Thyroid gland (tissue), 4 donors: ENCODE results near the gene CLRN3. TPM values are rescaled to one million over a fixed set of nuclear protein-coding genes. Genes with fewer than 3 reads are reported as not detected.

Experiments
- DNase-seq, 2 donors: peaks; one replicate each; pipeline ENCODE4 v3.0.0-alpha.2; 2019
- H3K27ac ChIP-seq, 3 donors: fragments of 200-600 bp; sonication (generic); 1 replicate in 2 of 3; 2 replicates in 1 of 3; pipeline ENCODE4 v1.5.1; 2016 to 2019; ENCODE audit warnings: mild to moderate bottlenecking in 1 of 3, moderate library complexity in 1 of 3
- H3K27me3 ChIP-seq: fragments of 200-600 bp; sonication (generic); one replicate; pipeline ENCODE4 v1.5.1; 2019
- H3K36me3 ChIP-seq, 2 donors: fragments of 200-600 bp; sonication (generic); one replicate each; pipeline ENCODE4 v1.5.1; 2016 to 2019
- H3K4me1 ChIP-seq, 2 donors: fragments of 200-600 bp; sonication (generic); one replicate each; pipeline ENCODE4 v1.5.1; 2017 to 2019
- H3K4me3 ChIP-seq, 3 donors: fragments of 200-600 bp; sonication (generic); replicated peaks in 1 of 3; 1 replicate in 2 of 3; 2 replicates in 1 of 3; pipeline ENCODE4 v1.5.1; 2016; ENCODE audit warnings: mild to moderate bottlenecking in 1 of 3
- H3K9me3 ChIP-seq: fragments of 200-600 bp; sonication (generic); one replicate; pipeline ENCODE4 v1.5.1; 2017
- POLR2A ChIP-seq, 2 donors: fragments of 450-650 bp; IDR thresholded peaks; one replicate each; pipeline ENCODE4 v1.6.1; 2017; ENCODE audit warnings: antibody characterized with exemption in 2 of 2, mild to moderate bottlenecking in 2 of 2, moderate library complexity in 1 of 2
- WGBS, 2 donors: methylation state at CpG; one replicate each; pipeline ENCODE4 v1.1.5; 2017; 5-methylcytosine and 5-hydroxymethylcytosine counted together
- intact Hi-C: fragments of 100-400 bp; cut with DNase I; formaldehyde crosslinking; loops from one replicate; pipeline ENCODE4 v1.15.1; 2023
- total RNA-seq, 4 donors: library from RNA; depleted of rRNA; stranded (reverse); fragments of >200 nt; gene quantifications; one replicate each; pipeline ENCODE4 v1.2.3, GENCODE V29; 2016
- TF ChIP-seq, protein P1 (sequence below), 6 experiments: fragments of 200-600 bp in 3 of 6; fragments of 450-650 bp in 3 of 6; sonication (generic) in 3 of 6; IDR thresholded peaks; one replicate each; pipeline ENCODE4 v1.5.1; 2016 to 2019; ENCODE audit warnings: antibody characterized with exemption in 6 of 6, mild to moderate bottlenecking in 2 of 6, inconsistent platforms in 1 of 6, moderate library complexity in 1 of 6

CLRN3 gene
- total RNA-seq, 4 donors from 2014 or later = not detected

DNA sequence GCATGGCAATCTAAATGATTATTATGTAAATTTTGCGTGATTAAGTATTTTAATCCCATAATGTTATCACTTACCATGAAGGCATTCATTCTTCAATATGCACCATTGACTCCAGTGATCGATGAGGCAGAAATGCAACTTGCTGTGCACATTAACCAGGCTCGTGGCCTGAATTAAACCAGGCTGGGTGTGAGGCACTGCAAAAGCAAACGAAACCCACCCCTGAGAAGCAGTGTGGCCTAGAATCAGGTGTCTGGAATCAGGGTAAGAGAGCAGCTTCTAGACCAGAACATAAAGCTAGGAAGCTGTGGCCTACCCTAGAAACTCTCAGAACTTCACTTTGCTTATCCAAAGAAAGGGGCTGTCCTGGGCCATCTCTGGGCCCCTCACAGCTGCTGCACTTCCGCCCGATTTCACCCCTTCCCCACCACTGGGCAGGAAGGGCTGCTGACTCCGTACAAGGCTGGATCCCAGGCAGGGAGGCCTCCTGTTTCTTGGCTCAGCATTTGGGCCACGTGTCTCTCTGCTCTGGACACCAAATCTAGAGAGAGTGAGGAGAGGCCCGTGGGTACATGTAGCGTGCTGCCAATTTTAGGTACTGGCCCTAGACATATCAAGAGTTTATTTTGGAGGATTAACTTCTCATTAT, 18.6 kb upstream of the CLRN3 start:
- Histone ChIP-seq H3K36me3 (no peaks in the 10 kb centered on the region), H3K9me3 (no peaks in the 10 kb centered on the region), H3K27ac (no peak overlapping the region), H3K4me3 (no peak overlapping the region), H3K27me3 (no peaks in the 10 kb centered on the region), H3K4me1 (peaks cover 3 to 9% of the 10 kb centered on the region in 2 donors)
- TF ChIP-seq, protein P1, sequence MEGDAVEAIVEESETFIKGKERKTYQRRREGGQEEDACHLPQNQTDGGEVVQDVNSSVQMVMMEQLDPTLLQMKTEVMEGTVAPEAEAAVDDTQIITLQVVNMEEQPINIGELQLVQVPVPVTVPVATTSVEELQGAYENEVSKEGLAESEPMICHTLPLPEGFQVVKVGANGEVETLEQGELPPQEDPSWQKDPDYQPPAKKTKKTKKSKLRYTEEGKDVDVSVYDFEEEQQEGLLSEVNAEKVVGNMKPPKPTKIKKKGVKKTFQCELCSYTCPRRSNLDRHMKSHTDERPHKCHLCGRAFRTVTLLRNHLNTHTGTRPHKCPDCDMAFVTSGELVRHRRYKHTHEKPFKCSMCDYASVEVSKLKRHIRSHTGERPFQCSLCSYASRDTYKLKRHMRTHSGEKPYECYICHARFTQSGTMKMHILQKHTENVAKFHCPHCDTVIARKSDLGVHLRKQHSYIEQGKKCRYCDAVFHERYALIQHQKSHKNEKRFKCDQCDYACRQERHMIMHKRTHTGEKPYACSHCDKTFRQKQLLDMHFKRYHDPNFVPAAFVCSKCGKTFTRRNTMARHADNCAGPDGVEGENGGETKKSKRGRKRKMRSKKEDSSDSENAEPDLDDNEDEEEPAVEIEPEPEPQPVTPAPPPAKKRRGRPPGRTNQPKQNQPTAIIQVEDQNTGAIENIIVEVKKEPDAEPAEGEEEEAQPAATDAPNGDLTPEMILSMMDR (IDR thresholded peaks at IDR 0.05) = no peak
- no peak for TF ChIP-seq POLR2A (IDR thresholded peaks at IDR 0.05)
- intact Hi-C loops = no loop called here
- DNase-seq = no peak
- WGBS, 2 donors = 67 to 74% methylated on average over 10 of the region's 10 CpGs

DNA sequence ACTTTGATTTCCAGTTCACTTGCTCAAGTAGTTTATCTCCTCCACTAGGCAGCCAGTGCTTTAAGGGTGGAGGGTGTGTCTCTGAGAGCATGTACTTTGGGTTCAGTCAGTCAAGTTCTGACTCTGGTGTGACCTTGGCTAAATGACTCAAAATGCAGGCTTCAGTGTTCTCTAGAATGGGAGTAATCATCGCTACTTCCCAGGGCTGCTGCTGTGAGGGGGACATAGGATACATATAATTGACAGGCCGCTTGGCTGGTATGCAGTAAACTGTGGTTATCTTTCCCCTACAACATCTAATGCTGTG, 17.7 kb upstream of the CLRN3 start:
- TF ChIP-seq, protein P1 (IDR thresholded peaks at IDR 0.05) = no peak
- no peak for TF ChIP-seq POLR2A (IDR thresholded peaks at IDR 0.05)
- Histone ChIP-seq H3K4me1 (peaks cover 3 to 9% of the 10 kb centered on the region in 2 donors), H3K4me3 (no peak overlapping the region), H3K36me3 (no peaks in the 10 kb centered on the region), H3K27ac (no peak overlapping the region), H3K9me3 (no peaks in the 10 kb centered on the region), H3K27me3 (no peaks in the 10 kb centered on the region)
- WGBS, 2 donors = 57 to 97% methylated on average over 2 of the region's 2 CpGs
- intact Hi-C loops = no loop called here
- no peak for DNase-seq

DNA sequence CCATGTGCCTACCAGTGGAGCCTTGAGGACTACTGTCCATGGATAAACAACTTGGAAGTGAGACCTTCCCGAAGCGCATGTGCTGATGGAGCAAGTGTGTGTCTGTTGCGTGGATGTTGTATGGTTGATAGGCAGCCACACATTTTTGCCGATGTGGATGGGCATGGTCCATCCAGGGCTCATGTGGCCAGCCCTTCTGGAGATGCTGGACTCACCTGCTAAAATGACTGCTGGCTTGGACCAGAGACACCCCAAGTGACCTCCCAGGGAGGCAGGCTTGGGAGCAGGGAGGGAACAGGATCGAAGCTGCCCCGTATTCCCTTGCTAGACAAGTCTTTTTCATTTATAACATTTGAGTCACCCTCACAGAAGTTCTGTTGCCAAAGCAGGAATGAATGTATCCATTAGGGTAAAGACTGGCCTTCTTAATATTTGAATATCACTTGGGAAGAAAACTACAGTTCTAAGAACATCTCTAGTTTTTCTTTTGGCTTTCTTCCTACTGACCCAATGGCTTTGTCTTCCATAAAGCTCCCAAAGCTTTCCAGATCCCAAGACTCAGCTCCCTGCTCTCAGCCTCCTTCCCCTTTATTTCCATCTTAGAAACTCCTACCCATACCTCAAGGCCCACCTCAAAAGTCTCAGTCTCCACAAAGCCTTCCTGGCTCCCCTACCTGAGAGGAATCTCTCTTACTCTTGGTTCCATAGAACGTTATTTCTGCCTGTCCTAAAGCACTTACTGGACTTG, 17.1 kb upstream of the CLRN3 start:
- intact Hi-C loops = no loop called here
- Histone ChIP-seq H3K27ac (no peak overlapping the region), H3K36me3 (no peaks in the 10 kb centered on the region), H3K4me1 (peaks cover 3 to 9% of the 10 kb centered on the region in 2 donors), H3K4me3 (no peak overlapping the region), H3K27me3 (no peaks in the 10 kb centered on the region), H3K9me3 (no peaks in the 10 kb centered on the region)
- TF ChIP-seq, protein P1 (IDR thresholded peaks at IDR 0.05) = no peak
- no peak for TF ChIP-seq POLR2A (IDR thresholded peaks at IDR 0.05)
- DNase-seq = no peak
- WGBS, 2 donors = 77 to 88% methylated on average over 7 of the region's 7 CpGs

DNA sequence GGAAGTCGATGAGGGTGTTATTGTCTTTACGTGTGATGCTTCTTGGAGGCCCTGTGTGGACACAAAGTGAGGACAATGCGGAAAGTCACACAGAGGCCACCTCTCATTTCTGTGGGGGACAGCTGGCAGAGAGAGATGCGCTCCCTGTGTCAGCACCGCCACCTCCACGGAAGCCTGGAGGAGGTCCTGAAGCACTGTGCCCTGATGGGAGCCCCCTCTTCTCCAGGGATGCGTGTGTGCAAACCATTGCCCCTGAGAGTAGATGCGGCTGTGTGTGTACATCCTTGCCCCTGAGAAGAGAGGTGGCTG, 16.2 kb upstream of the CLRN3 start:
- TF ChIP-seq, protein P1 (IDR thresholded peaks at IDR 0.05) = no peak
- TF ChIP-seq POLR2A (IDR thresholded peaks at IDR 0.05) = no peak
- H3K27me3 ChIP-seq = no peaks in the 10 kb centered on the region
- WGBS, 2 donors = 82 to 91% methylated on average over 7 to 8 of the region's 8 CpGs
- no peak for DNase-seq
- no peaks in the 10 kb centered on the region for H3K36me3 ChIP-seq
- no peaks in the 10 kb centered on the region for H3K9me3 ChIP-seq
- H3K4me3 ChIP-seq = no peak overlapping the region
- H3K27ac ChIP-seq = no peak overlapping the region
- intact Hi-C loops = no loop called here
- H3K4me1 ChIP-seq = peaks cover 3 to 9% of the 10 kb centered on the region in 2 donors
